Heart left ventricle (tissue), 16 donors: ENCODE data around the gene SH2D4B. TPM values are rescaled to one million over a fixed set of nuclear protein-coding genes. Genes with fewer than 3 reads are reported as not detected.

ENCODE experiments used
- ATAC-seq, 4 donors: fragments of 200-7000 bp; cut with Tn5 transposase; one replicate each; pipeline ENCODE4 v1.9.1; 2020 to 2022; ENCODE audit warnings: moderate library complexity in 4 of 4, mild to moderate bottlenecking in 3 of 4, moderate number of reproducible peaks in 1 of 4
- DNase-seq, 5 donors: peaks; one replicate each; pipeline ENCODE4 v3.0.0-alpha.2; 2020
- H3K27ac ChIP-seq, 12 donors: fragments of 200-600 bp; sonication (generic) in 4 of 12; one replicate each; pipeline versions ENCODE4 v1.5.0 to v1.8.0; 2016 to 2022; ENCODE audit warnings: mild to moderate bottlenecking in 2 of 12
- H3K27me3 ChIP-seq, 9 donors: fragments of 200-600 bp; sonication (generic) in 2 of 9; one replicate each; pipeline versions ENCODE4 v1.5.1 to v1.8.0; 2016 to 2022; ENCODE audit warnings: mild to moderate bottlenecking in 3 of 9
- H3K36me3 ChIP-seq, 9 donors: fragments of 200-600 bp; sonication (generic) in 2 of 9; one replicate each; pipeline versions ENCODE4 v1.5.0 to v1.8.0; 2018 to 2022; ENCODE audit warnings: mild to moderate bottlenecking in 2 of 9
- H3K4me1 ChIP-seq, 12 donors: fragments of 200-600 bp; sonication (generic) in 4 of 12; one replicate each; pipeline versions ENCODE4 v1.5.0 to v1.8.0; 2016 to 2022; ENCODE audit warnings: mild to moderate bottlenecking in 3 of 12
- H3K4me3 ChIP-seq, 12 donors: fragments of 200-600 bp; sonication (generic) in 4 of 12; one replicate each; pipeline versions ENCODE4 v1.5.0 to v1.8.0; 2017 to 2022; ENCODE audit warnings: mild to moderate bottlenecking in 9 of 12, moderate library complexity in 4 of 12
- H3K9me3 ChIP-seq, 12 donors: fragments of 200-600 bp; sonication (generic) in 4 of 12; one replicate each; pipeline versions ENCODE4 v1.5.0 to v1.8.0; 2016 to 2022; ENCODE audit warnings: mild to moderate bottlenecking in 1 of 12
- POLR2A ChIP-seq, 2 donors: fragments of 450-650 bp; IDR thresholded peaks; one replicate each; pipeline ENCODE4 v1.6.1; 2017; ENCODE audit warnings: antibody characterized with exemption in 2 of 2, mild to moderate bottlenecking in 2 of 2, moderate library complexity in 2 of 2
- WGBS, 4 donors: extraction: QIAGEN DNeasy Blood & Tissue Kit in 2 of 4; methylation state at CpG; one replicate each; pipeline versions ENCODE4 v1.1.5 to v1.1.7; 2013 to 2018; 5-methylcytosine and 5-hydroxymethylcytosine counted together
- intact Hi-C, 10 donors: fragments of 100-400 bp; cut with DNase I; formaldehyde crosslinking; loops; one replicate each; pipeline versions ENCODE4 v1.11.1 to v1.14.2; 2022
- polyA plus RNA-seq, 2 donors: library from polyadenylated mRNA; stranded (reverse); fragments of 200-250 nt; gene quantifications; one replicate each; pipeline ENCODE4 v1.2.3, GENCODE V29; 2013
- total RNA-seq, 9 donors: library from RNA; depleted of rRNA in 2 of 9; stranded (reverse); fragments of >200 nt in 2 of 9; fragmentation: NEBNext Ultra II Directional in 3 of 9; extraction: Animal tissue kit (Norgen Biotek cat#: 25700) in 3 of 9; gene quantifications; one replicate each; pipeline versions ENCODE4 v1.1.0 to v1.2.4, GENCODE V29; 2016 to 2023
- TF ChIP-seq, protein P1 (sequence below), 12 donors: fragments of 200-600 bp; sonication (generic) in 4 of 12; IDR thresholded peaks; one replicate each; pipeline versions ENCODE4 v1.5.0 to v1.8.0; 2018 to 2022; ENCODE audit warnings: antibody characterized with exemption in 12 of 12, mild to moderate bottlenecking in 5 of 12
- donor health status: ischemic (EF 13 %, LVEDD 7.1; RV severe dilation, severe dysfunction).
- donor health status: healthy with polysubstance abuse.
- donor health status: DM: no; HTN: yes; CAD: no.
- donor health status: DM: no; HTN: no; CAD: no.
- donor health status: ischemic (EF 25% LVEDD 6.9; RV normal size, moderate dysfunction).
- donor health status: ischemic (EF 25% LVEDD 5.7; RV mildly dilated, moderate dysfunction).
- donor health status: healthy.
- donor health status: DM: yes; HTN: yes; CAD: no.
- donor health status: ischemic (EF 35%, LVEDD 5.7; RV mildly dilated, moderate dysfunction).
- donor health status: nonischemic (EF 11% LVEDD 7.7; RV severe dilation, severe dysfunction).
- donor health status: DM: yes; HTN: yes; CAD: no.
- donor health status: PGD.
- donor health status: ischemic (EF 29% LVEDD 5.4; RV normal size, mild dysfunction).
- donor health status: nonischemic (EF 23%, LVEDD 6.1; RV moderate dilation, normal function).

SH2D4B gene
- total and polyA plus RNA-seq, 11 donors: 0.19 TPM; not detected in 10

DNA sequence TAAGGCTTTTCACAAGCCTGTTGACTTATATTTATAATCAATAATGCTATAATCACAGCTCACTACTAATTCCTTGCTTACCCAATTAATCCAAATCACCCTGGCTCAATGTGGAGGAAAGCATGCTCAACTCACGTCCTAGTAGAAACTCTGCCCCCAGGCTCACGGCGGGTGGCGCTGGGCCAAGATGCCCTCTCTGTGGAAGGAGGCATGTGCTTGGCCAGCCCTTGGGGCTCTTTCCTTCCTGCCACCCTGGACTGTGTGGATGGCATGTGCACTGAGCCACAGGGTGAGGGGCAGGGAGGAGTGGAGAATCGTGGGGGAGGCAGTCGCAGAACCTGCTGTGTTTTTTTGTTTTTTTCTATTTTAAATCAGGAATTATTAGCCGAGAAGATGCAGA, 96.2 kb downstream of the SH2D4B start:
- TF ChIP-seq, protein P1, sequence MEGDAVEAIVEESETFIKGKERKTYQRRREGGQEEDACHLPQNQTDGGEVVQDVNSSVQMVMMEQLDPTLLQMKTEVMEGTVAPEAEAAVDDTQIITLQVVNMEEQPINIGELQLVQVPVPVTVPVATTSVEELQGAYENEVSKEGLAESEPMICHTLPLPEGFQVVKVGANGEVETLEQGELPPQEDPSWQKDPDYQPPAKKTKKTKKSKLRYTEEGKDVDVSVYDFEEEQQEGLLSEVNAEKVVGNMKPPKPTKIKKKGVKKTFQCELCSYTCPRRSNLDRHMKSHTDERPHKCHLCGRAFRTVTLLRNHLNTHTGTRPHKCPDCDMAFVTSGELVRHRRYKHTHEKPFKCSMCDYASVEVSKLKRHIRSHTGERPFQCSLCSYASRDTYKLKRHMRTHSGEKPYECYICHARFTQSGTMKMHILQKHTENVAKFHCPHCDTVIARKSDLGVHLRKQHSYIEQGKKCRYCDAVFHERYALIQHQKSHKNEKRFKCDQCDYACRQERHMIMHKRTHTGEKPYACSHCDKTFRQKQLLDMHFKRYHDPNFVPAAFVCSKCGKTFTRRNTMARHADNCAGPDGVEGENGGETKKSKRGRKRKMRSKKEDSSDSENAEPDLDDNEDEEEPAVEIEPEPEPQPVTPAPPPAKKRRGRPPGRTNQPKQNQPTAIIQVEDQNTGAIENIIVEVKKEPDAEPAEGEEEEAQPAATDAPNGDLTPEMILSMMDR (IDR thresholded peaks at IDR 0.05): no peak
- no peak for TF ChIP-seq POLR2A (IDR thresholded peaks at IDR 0.05)
- no peak for DNase-seq
- WGBS, 4 donors: 78 to 80% (median 78%) methylated on average over 7 of the region's 7 CpGs

DNA sequence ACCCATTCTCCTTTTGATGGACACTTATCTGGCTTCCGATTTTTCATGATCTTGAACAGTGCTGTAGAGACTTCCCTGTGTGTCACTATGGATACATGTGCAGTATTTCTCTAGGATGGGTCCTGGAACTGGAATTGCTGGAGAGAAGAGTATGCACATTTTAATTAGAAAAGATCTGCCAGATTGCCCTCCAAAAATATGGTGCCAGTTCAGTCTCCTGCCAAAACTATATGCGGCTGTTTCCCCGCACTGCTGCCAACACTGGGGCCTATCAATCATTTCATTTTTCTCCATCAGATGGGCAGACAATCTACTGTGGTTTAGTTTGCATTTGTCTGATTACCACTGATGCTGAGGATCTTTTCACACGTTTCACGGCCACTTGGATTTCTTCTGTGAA, 105.0 kb downstream of the SH2D4B start:
- Histone ChIP-seq H3K27ac (no peak overlapping the region), H3K27me3 (peaks cover 0 to 2% (median 0%) of the 10 kb centered on the region in 9 donors), H3K4me3 (no peak overlapping the region), H3K36me3 (no peaks in the 10 kb centered on the region), H3K4me1 (no peaks in the 10 kb centered on the region), H3K9me3 (no peaks in the 10 kb centered on the region)
- intact Hi-C loops: no loop called here
- no peak for TF ChIP-seq POLR2A (IDR thresholded peaks at IDR 0.05)
- TF ChIP-seq, protein P1 (IDR thresholded peaks at IDR 0.05): no peak
- ATAC-seq (no peak), DNase-seq (no peak)
- WGBS, 4 donors: 89 to 91% (median 90%) methylated on average over 5 of the region's 5 CpGs

More for the DNA sequence above, 96.2 kb downstream of the SH2D4B start:
- ATAC-seq: no peak
- Histone ChIP-seq H3K27me3 (no peaks in the 10 kb centered on the region), H3K4me1 (no peaks in the 10 kb centered on the region), H3K36me3 (no peaks in the 10 kb centered on the region), H3K9me3 (no peaks in the 10 kb centered on the region), H3K27ac (no peak overlapping the region), H3K4me3 (no peak overlapping the region)
- intact Hi-C loops: no loop called here

DNA sequence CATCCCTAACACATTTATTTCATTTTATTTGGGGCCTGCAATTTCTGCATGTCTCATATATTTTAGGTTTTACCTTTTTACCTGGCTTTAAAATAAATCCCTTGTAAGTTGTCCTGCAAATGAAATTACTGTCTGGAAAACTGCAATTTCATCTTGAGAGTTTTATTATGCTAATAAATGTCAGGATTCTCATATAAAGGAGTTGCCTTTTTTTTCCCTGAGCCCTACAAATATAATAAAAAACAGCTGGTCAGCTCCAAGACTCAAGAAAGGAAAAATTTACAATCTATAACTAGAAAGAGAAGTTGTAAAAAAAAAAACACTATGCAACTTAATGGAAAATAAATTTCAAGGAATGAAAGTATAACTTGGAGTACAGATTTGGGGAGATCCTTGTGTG, 108.7 kb downstream of the SH2D4B start:
- no peaks in the 10 kb centered on the region for H3K27me3 ChIP-seq
- ATAC-seq (no peak), DNase-seq (no peak)
- no peaks in the 10 kb centered on the region for H3K4me1 ChIP-seq
- intact Hi-C loops: no loop called here
- H3K9me3 ChIP-seq: no peaks in the 10 kb centered on the region
- no peak for TF ChIP-seq POLR2A (IDR thresholded peaks at IDR 0.05)
- TF ChIP-seq, protein P1 (IDR thresholded peaks at IDR 0.05): no peak
- no peaks in the 10 kb centered on the region for H3K36me3 ChIP-seq
- H3K4me3 ChIP-seq: no peak overlapping the region
- no peak overlapping the region for H3K27ac ChIP-seq

DNA sequence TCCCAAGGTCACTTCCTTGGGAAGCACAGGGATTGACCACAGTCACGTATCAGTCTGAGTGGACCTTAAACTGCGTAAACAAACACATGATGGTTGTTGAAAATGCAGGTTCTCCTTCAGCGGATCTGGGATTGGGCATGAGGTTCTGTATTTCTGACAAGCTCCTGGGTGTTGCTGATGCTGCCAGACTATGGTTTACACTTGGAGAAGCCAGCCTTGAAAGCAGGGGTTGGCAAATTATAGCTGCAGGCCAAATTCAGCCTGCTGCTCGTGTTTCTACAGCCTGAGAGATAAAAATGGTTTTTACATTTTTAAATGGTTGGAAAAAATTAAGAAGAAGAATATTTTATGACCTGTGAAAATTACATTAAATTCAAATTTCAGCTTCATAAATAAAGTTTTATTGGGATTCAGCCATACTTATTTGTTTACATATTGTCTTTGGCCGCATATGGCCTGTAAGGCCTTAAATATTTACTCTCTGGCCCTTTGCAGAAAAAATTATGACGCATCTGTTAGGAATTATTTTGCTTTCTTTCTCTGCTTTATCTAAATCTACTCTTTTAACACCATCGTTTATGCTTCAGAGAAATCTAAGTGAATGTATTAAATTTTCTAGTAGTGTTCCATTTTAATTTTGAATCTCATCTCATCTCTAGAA, 109.6 kb downstream of the SH2D4B start:
- ATAC-seq (no peak), DNase-seq (no peak)
- intact Hi-C loops: no loop called here
- no peaks in the 10 kb centered on the region for H3K4me1 ChIP-seq
- WGBS, 4 donors: 86 to 91% (median 87%) methylated on average over 7 of the region's 7 CpGs
- no peaks in the 10 kb centered on the region for H3K9me3 ChIP-seq
- TF ChIP-seq, protein P1 (IDR thresholded peaks at IDR 0.05): no peak
- no peak for TF ChIP-seq POLR2A (IDR thresholded peaks at IDR 0.05)
- no peaks in the 10 kb centered on the region for H3K36me3 ChIP-seq
- H3K27me3 ChIP-seq: no peaks in the 10 kb centered on the region
- H3K27ac ChIP-seq: no peak overlapping the region
- H3K4me3 ChIP-seq: no peak overlapping the region
